RKO (cell line): ENCODE data around the gene PDGFB.
A peak's percentile ranks its signal among the peaks of the same experiment; 100 is the strongest.

Experiments used
- DNase-seq: peaks from one replicate; pipeline ENCODE4 v3.0.0-alpha.2; 2016; ENCODE audit warnings: low spot score

The PDGFB gene

DNA sequence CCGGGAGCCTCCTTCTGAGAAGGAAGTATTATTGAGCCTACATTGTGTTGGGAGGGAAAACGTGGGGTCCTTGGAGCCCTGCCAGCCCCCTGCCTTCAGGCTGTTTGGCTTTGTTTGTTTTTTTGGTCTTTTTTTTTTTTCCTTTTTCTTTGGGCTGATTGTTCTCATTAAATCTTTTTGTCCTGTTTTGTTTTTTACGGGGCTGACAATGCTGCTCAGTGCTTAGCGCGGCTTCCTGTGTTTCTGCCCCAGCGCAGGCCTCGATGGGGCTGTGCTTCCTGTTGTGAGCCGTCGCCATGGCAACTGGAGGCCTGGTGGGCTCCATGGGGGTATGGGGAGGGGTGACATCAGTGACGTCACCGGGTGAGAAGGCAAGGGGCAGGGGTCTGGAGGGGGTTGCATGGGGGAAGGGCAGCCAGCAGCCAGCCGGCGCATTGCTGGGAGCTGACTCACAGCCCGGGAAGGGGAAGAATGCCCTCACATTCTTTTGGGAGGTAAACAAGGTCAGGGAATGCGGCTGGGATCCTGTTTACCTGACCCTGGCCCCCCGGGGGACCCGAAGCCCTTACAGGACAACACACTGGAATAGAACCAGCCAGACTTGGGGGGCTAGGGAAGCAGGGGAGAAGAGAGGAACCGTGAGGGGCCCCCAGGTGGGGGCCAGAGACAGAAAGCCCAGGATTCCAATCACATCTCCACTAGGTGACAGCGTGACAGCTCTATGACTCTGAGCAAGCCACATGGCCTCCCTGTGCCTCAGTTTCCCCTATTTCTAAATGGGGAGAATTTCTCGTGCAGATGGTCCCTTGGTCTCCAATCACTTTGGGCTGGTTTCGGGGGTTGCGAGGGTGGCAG, 70.1 kb downstream of the PDGFB start:
- DNase-seq, result peak; percentile 29

DNA sequence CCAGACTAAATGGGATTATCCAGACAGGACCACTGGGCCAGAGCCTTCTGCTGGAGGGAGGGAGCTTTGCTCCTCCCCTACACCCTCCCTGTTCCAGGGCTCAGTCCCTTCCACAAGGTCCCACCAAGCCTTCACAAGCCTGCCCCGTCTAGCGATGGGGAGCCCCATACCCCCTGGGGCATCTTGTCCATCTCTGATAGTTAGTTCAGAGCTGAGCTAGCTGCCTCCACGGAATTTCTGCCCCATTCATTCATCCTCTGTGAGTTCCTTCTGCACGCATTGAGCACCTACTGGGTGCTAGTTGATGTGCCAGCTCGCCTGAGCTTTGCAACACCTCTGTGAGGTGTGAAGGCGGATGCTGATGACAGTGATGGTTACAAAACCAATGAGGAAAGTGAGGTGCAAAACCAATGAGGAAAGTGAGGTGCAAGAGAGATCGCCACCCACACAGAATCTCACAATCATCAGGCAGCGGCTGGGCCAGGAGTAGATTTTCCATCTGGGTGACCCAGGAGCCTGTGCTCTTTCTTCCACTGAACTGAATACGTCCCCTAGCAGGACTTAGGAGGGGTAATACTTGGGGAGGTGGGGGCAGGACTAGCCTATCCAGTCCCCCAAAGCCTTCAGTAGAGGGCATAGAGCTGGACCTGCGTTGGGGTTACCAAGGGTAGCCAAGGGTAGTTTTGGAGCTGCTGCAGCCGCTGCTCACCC, 70.8 kb downstream of the PDGFB start:
- DNase-seq, result no peak
